ENCODE measurements around the gene PPP3CA.

Gene PPP3CA

GRCh38 chr4:101347267-101347556 is at the start of gene PPP3CA:
PPP3CA (minus strand) TSS chr4:101347526.
- no peak for DNase-seq

- DNase-seq: no peak
Measured at GRCh38 chr4:101393256-101393655, 45.9 kb upstream of the PPP3CA start.

- no peak for DNase-seq
Measured at GRCh38 chr4:101370663-101371210, 23.4 kb upstream of the PPP3CA start.

GRCh38 chr4:101367201-101367600 is 19.9 kb upstream of the PPP3CA start:
- DNase-seq: no peak

GRCh38 chr4:101366331-101366730 is 19.0 kb upstream of the PPP3CA start:
- no peak for DNase-seq

GRCh38 chr4:101357751-101358150 is 10.4 kb upstream of the PPP3CA start:
- DNase-seq: no peak

- no peak for DNase-seq
Measured at GRCh38 chr4:101356928-101357327, 9.6 kb upstream of the PPP3CA start.

GRCh38 chr4:101355767-101356702 is 8.7 kb upstream of the PPP3CA start:
- DNase-seq: no peak

- DNase-seq: no peak
Measured at GRCh38 chr4:101355246-101355645, 7.9 kb upstream of the PPP3CA start.

GRCh38 chr4:101349801-101350064 is 2.4 kb upstream of the PPP3CA start:
- no peak for DNase-seq

- no peak for DNase-seq
Measured at GRCh38 chr4:101348995-101349800, 1.9 kb upstream of the PPP3CA start.

- DNase-seq: no peak
Measured at GRCh38 chr4:101348367-101348827, 1.1 kb upstream of the PPP3CA start.

GRCh38 chr4:101347557-101348366 is 436 bp upstream of the PPP3CA start:
- peak; percentile 99 for DNase-seq

GRCh38 chr4:101346351-101347266 is 717 bp downstream of the PPP3CA start:
- DNase-seq: peak; percentile 56

GRCh38 chr4:101345596-101346350 is 1.6 kb downstream of the PPP3CA start:
- DNase-seq: peak; percentile 60

- DNase-seq: peak; percentile 24
Measured at GRCh38 chr4:101345271-101345595, 2.1 kb downstream of the PPP3CA start.

GRCh38 chr4:101339332-101339731 is 8.0 kb downstream of the PPP3CA start:
- no peak for DNase-seq

GRCh38 chr4:101337688-101338087 is 9.6 kb downstream of the PPP3CA start:
- DNase-seq: no peak

- DNase-seq: no peak
Measured at GRCh38 chr4:101334963-101335572, 12.3 kb downstream of the PPP3CA start.

- DNase-seq: no peak
Measured at GRCh38 chr4:101332424-101332823, 14.9 kb downstream of the PPP3CA start.

- DNase-seq: no peak
Measured at GRCh38 chr4:101331017-101331416, 16.3 kb downstream of the PPP3CA start.
